Chondrocyte (in vitro differentiated cells): ENCODE measurements around the gene IP6K3. TPM values are rescaled to one million over a fixed set of nuclear protein-coding genes. Genes with fewer than 3 reads are reported as not detected.

Source experiments
- DNase-seq: peaks from one replicate; pipeline ENCODE4 v3.0.0; 2021; ENCODE audit warnings: mixed read lengths, low spot score
- H3K27ac Mint-ChIP-seq: one replicate; pipeline ENCODE4 v1.8.0; 2021; ENCODE audit warnings: mild to moderate bottlenecking, moderate library complexity, mixed read lengths; ENCODE audit not compliant: unreplicated experiment
- H3K27me3 Mint-ChIP-seq: 2 replicates; pipeline ENCODE4 v1.8.0; 2021; ENCODE audit warnings: low read depth, mixed read lengths
- H3K36me3 Mint-ChIP-seq: 2 replicates; pipeline ENCODE4 v1.8.0; 2021; ENCODE audit warnings: low read depth, mixed read lengths
- H3K4me1 Mint-ChIP-seq: 2 replicates; pipeline ENCODE4 v1.8.0; 2021; ENCODE audit warnings: low read depth, mild to moderate bottlenecking, mixed read lengths
- H3K4me3 Mint-ChIP-seq: one replicate; pipeline ENCODE4 v1.8.0; 2021; ENCODE audit warnings: mild to moderate bottlenecking, moderate library complexity, mixed read lengths; ENCODE audit not compliant: unreplicated experiment
- H3K9me3 Mint-ChIP-seq: 2 replicates; pipeline ENCODE4 v1.8.0; 2021; ENCODE audit warnings: low read depth, mixed read lengths
- CTCF ChIP-seq: fragments of 200-600 bp; sonication (generic); IDR thresholded peaks from 2 replicates; pipeline ENCODE4 v1.5.0; 2021; ENCODE audit warnings: antibody characterized with exemption, mild to moderate bottlenecking, moderate library complexity
- total RNA-seq: library from RNA; stranded (reverse); gene quantifications from 3 replicates; pipeline ENCODE4 v1.2.1, GENCODE V29; 2021

The IP6K3 gene
- total RNA-seq, 1 donor from 2014 or later: 6.5 TPM

DNA sequence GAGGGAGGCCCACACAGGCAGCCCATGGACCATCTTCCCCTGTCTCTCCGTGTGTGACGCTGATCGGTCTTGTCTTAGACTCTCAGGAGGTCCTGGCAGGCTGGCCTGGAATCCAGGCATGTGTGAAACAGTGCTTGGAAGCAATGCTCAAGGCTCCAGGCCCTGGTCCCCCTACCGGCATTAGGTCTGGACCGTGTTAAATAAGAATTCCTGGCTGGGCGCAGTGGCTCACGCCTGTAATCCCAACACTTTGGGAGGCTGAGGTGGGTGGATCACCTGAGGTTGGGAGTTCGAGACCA is 13.0 kb downstream of the IP6K3 start:
- Mint-ChIP-seq H3K9me3 (no peaks in the 10 kb centered on the region), H3K27ac (no peak overlapping the region), H3K4me3 (no peak overlapping the region), H3K4me1 (peaks cover 11% of the 10 kb centered on the region), H3K27me3 (no peaks in the 10 kb centered on the region), H3K36me3 (peaks cover 3% of the 10 kb centered on the region)
- no peak for TF ChIP-seq CTCF
- no peak for DNase-seq

DNA sequence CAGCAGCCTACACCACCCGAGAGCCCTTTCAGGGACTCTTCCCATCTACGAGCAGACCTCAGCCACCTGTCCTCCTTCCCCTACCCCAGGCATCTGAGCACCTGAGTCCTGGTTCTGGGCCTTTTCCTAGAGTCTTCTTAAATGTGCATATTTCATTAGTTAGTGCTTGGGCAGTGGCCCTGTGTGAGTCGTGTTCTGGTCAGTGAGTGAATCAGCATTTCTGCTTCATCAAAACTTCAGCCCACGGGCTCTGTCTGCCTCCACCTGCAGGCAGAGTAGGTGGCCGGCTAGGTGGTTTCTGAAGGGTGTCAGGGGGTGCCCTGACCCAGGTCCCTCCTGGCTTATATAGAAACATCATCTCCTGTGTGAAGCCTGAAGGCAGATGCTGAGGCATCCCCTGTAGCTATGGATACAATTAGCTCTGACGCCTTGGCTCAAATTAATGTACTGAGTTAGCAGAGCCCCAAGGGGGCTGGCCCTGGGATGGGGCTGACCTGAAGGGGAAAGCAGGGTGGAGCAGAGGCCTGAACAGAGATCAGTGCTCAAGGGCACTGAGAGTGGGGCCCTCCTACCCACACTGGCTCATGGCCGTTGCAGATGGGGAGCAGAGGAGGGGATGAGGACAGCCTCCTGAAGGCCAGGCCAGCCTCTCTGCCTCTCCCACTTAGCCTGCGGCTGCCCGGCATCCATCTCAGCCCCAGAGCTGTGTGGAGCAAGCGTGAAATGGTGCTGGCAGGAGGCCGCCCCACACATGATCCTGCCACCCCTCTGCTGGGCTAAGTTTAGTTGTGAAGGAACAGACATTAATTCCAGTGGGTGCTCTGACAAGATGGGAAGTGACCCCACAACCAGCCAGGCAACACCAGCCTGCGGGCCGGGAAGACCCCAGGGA is 13.6 kb downstream of the IP6K3 start:
- Mint-ChIP-seq H3K9me3 (no peaks in the 10 kb centered on the region), H3K27ac (no peak overlapping the region), H3K36me3 (peaks cover 4% of the 10 kb centered on the region), H3K27me3 (no peaks in the 10 kb centered on the region), H3K4me1 (peaks cover 11% of the 10 kb centered on the region), H3K4me3 (no peak overlapping the region)
- TF ChIP-seq CTCF: no peak
- DNase-seq: no peak

DNA sequence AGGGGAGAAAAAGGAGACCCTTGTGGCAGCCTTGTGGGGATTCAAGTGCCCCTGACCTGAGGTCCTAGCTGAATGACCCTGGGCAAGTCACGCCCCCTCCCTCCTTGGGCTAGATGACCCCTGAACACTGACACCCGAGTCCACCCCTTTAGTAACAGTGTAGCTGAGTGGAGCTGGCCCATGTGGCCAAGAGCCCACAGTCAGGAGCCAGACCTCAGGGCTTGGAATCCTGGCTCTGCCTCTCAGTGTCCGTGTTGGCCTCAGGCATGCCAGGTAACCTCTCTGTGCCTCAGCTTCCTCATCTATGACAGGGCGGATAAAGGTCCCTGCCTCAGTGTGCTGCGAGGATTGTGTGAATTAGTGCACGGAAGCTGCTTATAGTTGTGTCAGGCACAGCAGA is 14.3 kb downstream of the IP6K3 start:
- Mint-ChIP-seq H3K27ac (no peak overlapping the region), H3K27me3 (no peaks in the 10 kb centered on the region), H3K36me3 (peaks cover 4% of the 10 kb centered on the region), H3K4me3 (no peak overlapping the region), H3K9me3 (no peaks in the 10 kb centered on the region), H3K4me1 (peaks cover 7% of the 10 kb centered on the region)
- no peak for DNase-seq
- no peak for TF ChIP-seq CTCF

DNA sequence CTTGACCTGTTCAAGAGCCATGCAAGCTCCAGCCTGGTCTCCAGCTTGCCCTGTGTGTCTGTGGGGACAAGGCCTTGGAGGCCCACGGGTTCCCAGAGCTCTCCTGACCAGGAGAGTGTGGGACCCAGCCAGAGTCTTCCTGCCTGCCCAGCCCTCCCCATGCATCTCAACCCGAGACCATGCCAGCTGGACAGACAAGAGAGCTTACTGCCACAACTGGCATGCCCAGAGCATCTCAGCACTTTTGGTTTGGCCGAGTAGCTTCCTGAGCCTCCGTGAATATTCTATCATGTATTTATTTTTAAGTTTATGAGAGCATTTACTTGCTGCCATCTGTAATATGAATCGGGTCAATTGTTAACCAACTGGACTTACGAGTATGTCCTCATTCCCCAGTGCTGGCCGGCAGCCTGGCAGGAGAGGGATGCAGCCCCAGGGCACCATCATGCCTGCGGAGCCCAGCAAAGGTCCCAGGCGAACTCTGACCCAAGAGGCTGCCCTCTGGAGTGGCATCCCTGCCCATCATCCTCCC is 14.9 kb downstream of the IP6K3 start:
- peak; percentile 85 for DNase-seq
- H3K4me3 Mint-ChIP-seq: no peak overlapping the region
- TF ChIP-seq CTCF: no peak
- peaks cover 1% of the 10 kb centered on the region for H3K4me1 Mint-ChIP-seq
- no peak overlapping the region for H3K27ac Mint-ChIP-seq
- peaks cover 4% of the 10 kb centered on the region for H3K36me3 Mint-ChIP-seq
- no peaks in the 10 kb centered on the region for H3K9me3 Mint-ChIP-seq
- H3K27me3 Mint-ChIP-seq: no peaks in the 10 kb centered on the region

GRCh38 chr6:33731035-33731434 is 15.7 kb downstream of the IP6K3 start:
- Mint-ChIP-seq H3K27me3 (no peaks in the 10 kb centered on the region), H3K9me3 (no peaks in the 10 kb centered on the region), H3K4me1 (no peaks in the 10 kb centered on the region), H3K4me3 (no peak overlapping the region), H3K36me3 (peaks cover 6% of the 10 kb centered on the region), H3K27ac (no peak overlapping the region)
- peak; percentile 78 for DNase-seq
- TF ChIP-seq CTCF: no peak
